ENCODE measurements around the gene NDUFB1.

- TF ChIP-seq CTCF (IDR thresholded peaks at IDR 0.05) (no peak), POLR2A (IDR thresholded peaks at IDR 0.05) (no peak)
Measured at GRCh38 chr14:92121207-92121669, 268 bp downstream of the NDUFB1 start.

All from heart left ventricle (tissue), 13 donors.